HepG2 (cell line): ENCODE measurements around the gene MTHFD1L.
"Not testable (repeated sequence)": the region's sequence is repeated elsewhere in the genome, so short reads cannot be mapped to it uniquely, and the experiment has no call there.

Source experiments
- CCAR2 ChIP-seq: fragments of 200-400 bp; formaldehyde crosslinking; optimal IDR thresholded peaks from 2 replicates; pipeline ENCODE3; 2018; ENCODE audit warnings: low read depth, mild to moderate bottlenecking, low read length, moderate library complexity
- EP300 ChIP-seq, 3 experiments: sonication (generic) in 1 of 3; formaldehyde crosslinking in 1 of 3; IDR thresholded peaks; 2 replicates each; pipeline versions ENCODE4 v1.5.1 to v1.6.1; 2011 to 2020; ENCODE audit warnings: low read depth in 2 of 3, low read length in 2 of 3, borderline replicate concordance in 1 of 3, improper control_type of control experiment in 1 of 3, mild to moderate bottlenecking in 1 of 3, missing genetic modification reagents in 1 of 3, moderate library complexity in 1 of 3
- RARG ChIP-seq: sonication (generic); formaldehyde crosslinking; IDR thresholded peaks from 2 replicates; pipeline ENCODE4 v1.4.0; 2020; ENCODE audit warnings: low read depth, mild to moderate bottlenecking, missing genetic modification reagents
- SNRNP70 ChIP-seq: fragments of 200-400 bp; formaldehyde crosslinking; IDR thresholded peaks from 2 replicates; pipeline ENCODE4 v1.6.1; 2017; ENCODE audit warnings: mild to moderate bottlenecking, low read depth, low read length, moderate library complexity
- TCF12 ChIP-seq, 2 experiments: fragments of 450-650 bp in 1 of 2; sonication (generic) in 1 of 2; formaldehyde crosslinking in 1 of 2; IDR thresholded peaks; 2 replicates each; pipeline versions ENCODE4 v1.6.1 to v1.8.0; 2017 to 2022; ENCODE audit warnings: antibody characterized with exemption in 1 of 2, mild to moderate bottlenecking in 1 of 2, missing genetic modification reagents in 1 of 2, moderate library complexity in 1 of 2
- ZNF256 ChIP-seq: sonication (generic); formaldehyde crosslinking; conservative IDR thresholded peaks from 2 replicates; pipeline ENCODE4 v1.4.0; 2020; ENCODE audit warnings: missing genetic modification reagents
- ZNF513 ChIP-seq: sonication (generic); formaldehyde crosslinking; conservative IDR thresholded peaks from 2 replicates; pipeline ENCODE4 v1.5.0; 2020; ENCODE audit warnings: missing genetic modification reagents
- ZNF747 ChIP-seq: sonication (generic); formaldehyde crosslinking; IDR thresholded peaks from 2 replicates; pipeline ENCODE4 v1.8.1; 2023; ENCODE audit warnings: missing genetic modification reagents, mild to moderate bottlenecking, borderline replicate concordance
- TF ChIP-seq, protein P1 (sequence below): sonication (generic); formaldehyde crosslinking; IDR thresholded peaks from 2 replicates; pipeline ENCODE4 v1.5.0; 2020; ENCODE audit warnings: mild to moderate bottlenecking, missing genetic modification reagents, moderate library complexity
- TF ChIP-seq, protein P2 (sequence below): sonication (generic); formaldehyde crosslinking; IDR thresholded peaks from 2 replicates; pipeline ENCODE4 v1.4.0; 2020; ENCODE audit warnings: missing genetic modification reagents, low read depth, mild to moderate bottlenecking, borderline replicate concordance
- TF ChIP-seq, protein P3 (sequence below): sonication (generic); formaldehyde crosslinking; IDR thresholded peaks from 2 replicates; pipeline ENCODE4 v1.5.1; 2020; ENCODE audit warnings: mild to moderate bottlenecking, moderate library complexity, missing genetic modification reagents
- TF ChIP-seq, protein P4 (sequence below): sonication (generic); formaldehyde crosslinking; IDR thresholded peaks from 2 replicates; pipeline ENCODE4 v1.4.0; 2020; ENCODE audit warnings: missing genetic modification reagents
- TF ChIP-seq, protein P5 (sequence below): IDR thresholded peaks from 2 replicates; pipeline ENCODE4 v1.6.1; 2012; ENCODE audit warnings: inconsistent platforms

DNA sequence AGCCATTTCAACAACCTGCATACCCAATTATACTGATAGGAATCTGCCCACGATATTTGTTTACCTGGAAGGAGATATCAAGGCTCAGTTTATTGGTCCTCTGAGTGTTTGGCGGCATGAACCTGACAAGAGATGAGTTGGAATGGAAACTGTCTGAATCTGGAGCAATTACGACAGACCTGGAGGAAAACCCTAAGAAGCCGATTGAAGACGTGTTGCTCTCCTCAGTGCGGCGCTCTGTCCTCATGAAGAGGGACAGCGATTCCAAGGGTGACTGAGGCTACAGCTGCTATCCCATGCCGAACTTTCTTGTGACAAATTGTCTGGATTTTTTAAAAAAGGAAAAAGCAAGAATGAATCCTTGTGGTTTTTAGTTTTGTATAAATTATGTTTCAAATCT lies 37.4 kb upstream of the MTHFD1L start:
- TF ChIP-seq ZNF513 (CRISPR knock-in tag); EP300 (IDR thresholded peaks at IDR 0.05; ENCODE audit: low read depth in 2 of 2, low read length in 2 of 2); EP300 (CRISPR knock-in tag; IDR thresholded peaks at IDR 0.05; ENCODE audit: borderline replicate concordance); ZNF747 (CRISPR knock-in tag); CCAR2; ZNF256; SNRNP70; TCF12 (IDR thresholded peaks at IDR 0.05); TCF12 (CRISPR knock-in tag; IDR thresholded peaks at IDR 0.05); RARG: not testable (repeated sequence)
- TF ChIP-seq, protein P1, sequence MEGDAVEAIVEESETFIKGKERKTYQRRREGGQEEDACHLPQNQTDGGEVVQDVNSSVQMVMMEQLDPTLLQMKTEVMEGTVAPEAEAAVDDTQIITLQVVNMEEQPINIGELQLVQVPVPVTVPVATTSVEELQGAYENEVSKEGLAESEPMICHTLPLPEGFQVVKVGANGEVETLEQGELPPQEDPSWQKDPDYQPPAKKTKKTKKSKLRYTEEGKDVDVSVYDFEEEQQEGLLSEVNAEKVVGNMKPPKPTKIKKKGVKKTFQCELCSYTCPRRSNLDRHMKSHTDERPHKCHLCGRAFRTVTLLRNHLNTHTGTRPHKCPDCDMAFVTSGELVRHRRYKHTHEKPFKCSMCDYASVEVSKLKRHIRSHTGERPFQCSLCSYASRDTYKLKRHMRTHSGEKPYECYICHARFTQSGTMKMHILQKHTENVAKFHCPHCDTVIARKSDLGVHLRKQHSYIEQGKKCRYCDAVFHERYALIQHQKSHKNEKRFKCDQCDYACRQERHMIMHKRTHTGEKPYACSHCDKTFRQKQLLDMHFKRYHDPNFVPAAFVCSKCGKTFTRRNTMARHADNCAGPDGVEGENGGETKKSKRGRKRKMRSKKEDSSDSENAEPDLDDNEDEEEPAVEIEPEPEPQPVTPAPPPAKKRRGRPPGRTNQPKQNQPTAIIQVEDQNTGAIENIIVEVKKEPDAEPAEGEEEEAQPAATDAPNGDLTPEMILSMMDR (CRISPR knock-in tag) = not testable (repeated sequence)
- TF ChIP-seq, protein P2, sequence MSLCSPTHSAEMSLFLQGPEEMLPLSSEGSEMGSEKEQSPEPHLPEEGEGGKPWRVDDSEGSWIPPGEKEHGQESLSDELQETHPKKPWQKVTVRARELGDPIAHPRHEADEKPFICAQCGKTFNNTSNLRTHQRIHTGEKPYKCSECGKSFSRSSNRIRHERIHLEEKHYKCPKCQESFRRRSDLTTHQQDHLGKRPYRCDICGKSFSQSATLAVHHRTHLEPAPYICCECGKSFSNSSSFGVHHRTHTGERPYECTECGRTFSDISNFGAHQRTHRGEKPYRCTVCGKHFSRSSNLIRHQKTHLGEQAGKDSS (CRISPR knock-in tag) = not testable (repeated sequence)
- TF ChIP-seq, protein P3, sequence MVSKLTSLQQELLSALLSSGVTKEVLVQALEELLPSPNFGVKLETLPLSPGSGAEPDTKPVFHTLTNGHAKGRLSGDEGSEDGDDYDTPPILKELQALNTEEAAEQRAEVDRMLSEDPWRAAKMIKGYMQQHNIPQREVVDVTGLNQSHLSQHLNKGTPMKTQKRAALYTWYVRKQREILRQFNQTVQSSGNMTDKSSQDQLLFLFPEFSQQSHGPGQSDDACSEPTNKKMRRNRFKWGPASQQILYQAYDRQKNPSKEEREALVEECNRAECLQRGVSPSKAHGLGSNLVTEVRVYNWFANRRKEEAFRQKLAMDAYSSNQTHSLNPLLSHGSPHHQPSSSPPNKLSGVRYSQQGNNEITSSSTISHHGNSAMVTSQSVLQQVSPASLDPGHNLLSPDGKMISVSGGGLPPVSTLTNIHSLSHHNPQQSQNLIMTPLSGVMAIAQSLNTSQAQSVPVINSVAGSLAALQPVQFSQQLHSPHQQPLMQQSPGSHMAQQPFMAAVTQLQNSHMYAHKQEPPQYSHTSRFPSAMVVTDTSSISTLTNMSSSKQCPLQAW (CRISPR knock-in tag) = not testable (repeated sequence)
- TF ChIP-seq, protein P4, sequence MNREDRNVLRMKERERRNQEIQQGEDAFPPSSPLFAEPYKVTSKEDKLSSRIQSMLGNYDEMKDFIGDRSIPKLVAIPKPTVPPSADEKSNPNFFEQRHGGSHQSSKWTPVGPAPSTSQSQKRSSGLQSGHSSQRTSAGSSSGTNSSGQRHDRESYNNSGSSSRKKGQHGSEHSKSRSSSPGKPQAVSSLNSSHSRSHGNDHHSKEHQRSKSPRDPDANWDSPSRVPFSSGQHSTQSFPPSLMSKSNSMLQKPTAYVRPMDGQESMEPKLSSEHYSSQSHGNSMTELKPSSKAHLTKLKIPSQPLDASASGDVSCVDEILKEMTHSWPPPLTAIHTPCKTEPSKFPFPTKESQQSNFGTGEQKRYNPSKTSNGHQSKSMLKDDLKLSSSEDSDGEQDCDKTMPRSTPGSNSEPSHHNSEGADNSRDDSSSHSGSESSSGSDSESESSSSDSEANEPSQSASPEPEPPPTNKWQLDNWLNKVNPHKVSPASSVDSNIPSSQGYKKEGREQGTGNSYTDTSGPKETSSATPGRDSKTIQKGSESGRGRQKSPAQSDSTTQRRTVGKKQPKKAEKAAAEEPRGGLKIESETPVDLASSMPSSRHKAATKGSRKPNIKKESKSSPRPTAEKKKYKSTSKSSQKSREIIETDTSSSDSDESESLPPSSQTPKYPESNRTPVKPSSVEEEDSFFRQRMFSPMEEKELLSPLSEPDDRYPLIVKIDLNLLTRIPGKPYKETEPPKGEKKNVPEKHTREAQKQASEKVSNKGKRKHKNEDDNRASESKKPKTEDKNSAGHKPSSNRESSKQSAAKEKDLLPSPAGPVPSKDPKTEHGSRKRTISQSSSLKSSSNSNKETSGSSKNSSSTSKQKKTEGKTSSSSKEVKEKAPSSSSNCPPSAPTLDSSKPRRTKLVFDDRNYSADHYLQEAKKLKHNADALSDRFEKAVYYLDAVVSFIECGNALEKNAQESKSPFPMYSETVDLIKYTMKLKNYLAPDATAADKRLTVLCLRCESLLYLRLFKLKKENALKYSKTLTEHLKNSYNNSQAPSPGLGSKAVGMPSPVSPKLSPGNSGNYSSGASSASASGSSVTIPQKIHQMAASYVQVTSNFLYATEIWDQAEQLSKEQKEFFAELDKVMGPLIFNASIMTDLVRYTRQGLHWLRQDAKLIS (CRISPR knock-in tag) = not testable (repeated sequence)
- TF ChIP-seq, protein P5, sequence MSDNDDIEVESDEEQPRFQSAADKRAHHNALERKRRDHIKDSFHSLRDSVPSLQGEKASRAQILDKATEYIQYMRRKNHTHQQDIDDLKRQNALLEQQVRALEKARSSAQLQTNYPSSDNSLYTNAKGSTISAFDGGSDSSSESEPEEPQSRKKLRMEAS = not testable (repeated sequence)
